A549 (cell line): ENCODE measurements around the gene PMPCB. TPM values are rescaled to one million over a fixed set of nuclear protein-coding genes. Genes with fewer than 3 reads are reported as not detected.

Experiments
- ATAC-seq, 2 experiments: fragments of 200-7000 bp in 1 of 2; fragments of >200 bp in 1 of 2; cut with Nextera tagmentation in 1 of 2; cut with Tn5 transposase in 1 of 2; 3 replicates each; pipeline versions ENCODE4 v1.8.0 to v1.9.1; 2018 to 2020; ENCODE audit warnings: mild to moderate bottlenecking in 1 of 2, moderate library complexity in 1 of 2
- CTCF ChIA-PET: fragments of 300-600 bp; sonication (Branson Sonifier 250); formaldehyde crosslinking; extraction: SDS; loops from one replicate; lab custom pipeline; 2021; ENCODE audit warnings: antibody characterized with exemption, inconsistent platforms; lab: Yijun Ruan, JAX
- POLR2A ChIA-PET: fragments of 350-600 bp; formaldehyde crosslinking; extraction: SDS; loops from one replicate; lab custom pipeline; 2021; ENCODE audit warnings: antibody characterized with exemption, inconsistent platforms; lab: Yijun Ruan, JAX
- DNase-seq, 2 experiments: peaks; one replicate each; pipeline versions ENCODE4 v3.0.0 to v3.0.0-alpha.2; 2011 to 2016; ENCODE audit warnings: low read depth in 1 of 2, low spot score in 1 of 2
- FAIRE-seq: peaks from 2 replicates; lab custom pipeline; 2011; peaks lifted over from hg19 to GRCh38; lab: Jason Lieb, UNC
- H3K27ac ChIP-seq, 2 experiments: fragments of >200 bp; sonication (Bioruptor Twin); formaldehyde crosslinking; 3 replicates each; pipeline ENCODE4 v1.5.1; 2016 to 2017
- H3K4me1 ChIP-seq: fragments of >200 bp; sonication (Bioruptor Twin); formaldehyde crosslinking; 3 replicates; pipeline ENCODE4 v1.6.1; 2016
- H3K4me2 ChIP-seq: fragments of >200 bp; sonication (Bioruptor Twin); formaldehyde crosslinking; 3 replicates; pipeline ENCODE4 v1.6.1; 2016
- H3K4me3 ChIP-seq: fragments of >200 bp; sonication (Bioruptor Twin); formaldehyde crosslinking; 3 replicates; pipeline ENCODE4 v1.5.1; 2016
- H3K9me3 ChIP-seq: fragments of >200 bp; sonication (Bioruptor Twin); formaldehyde crosslinking; 3 replicates; pipeline ENCODE4 v1.6.1; 2016
- BCL3 ChIP-seq: fragments of >200 bp; sonication (Bioruptor Twin); formaldehyde crosslinking; IDR thresholded peaks from 3 replicates; pipeline ENCODE4 v1.6.1; 2016
- CTCF ChIP-seq: fragments of >200 bp; sonication (Bioruptor Twin); formaldehyde crosslinking; IDR thresholded peaks from 3 replicates; pipeline ENCODE4 v1.5.1; 2016
- EHF ChIP-seq: fragments of 250-450 bp; sonication (Bioruptor Pico); IDR thresholded peaks from 2 replicates; pipeline ENCODE4 v1.5.0; 2020; ENCODE audit warnings: mild to moderate bottlenecking
- EHMT2 ChIP-seq: fragments of 200-600 bp; sonication (generic); IDR thresholded peaks from 2 replicates; pipeline ENCODE4 v1.6.1; 2016; ENCODE audit warnings: antibody characterized with exemption, low read depth, mild to moderate bottlenecking, moderate library complexity
- ELK1 ChIP-seq: fragments of 150-350 bp; IDR thresholded peaks from 2 replicates; pipeline ENCODE4 v1.6.1; 2014; ENCODE audit warnings: low read depth, mild to moderate bottlenecking, low read length
- FOSB ChIP-seq: fragments of 250-450 bp; sonication (Bioruptor Pico); IDR thresholded peaks from 2 replicates; pipeline ENCODE4 v1.5.0; 2020; ENCODE audit warnings: mild to moderate bottlenecking, moderate library complexity
- FOSL2 ChIP-seq, 2 experiments: fragments of 450-650 bp in 1 of 2; fragments of >200 bp in 1 of 2; sonication (Bioruptor Twin) in 1 of 2; formaldehyde crosslinking; IDR thresholded peaks; 2 replicates each; pipeline versions ENCODE4 v1.5.0 to v1.6.1; 2016 to 2020; ENCODE audit warnings: mild to moderate bottlenecking in 1 of 2, moderate library complexity in 1 of 2
- GATA3 ChIP-seq: IDR thresholded peaks from 2 replicates; pipeline ENCODE4 v1.6.1; 2012; ENCODE audit warnings: borderline replicate concordance
- HMGXB4 ChIP-seq: fragments of 250-450 bp; sonication (Bioruptor Pico); IDR thresholded peaks from 2 replicates; pipeline ENCODE4 v1.5.0; 2021; ENCODE audit warnings: mild to moderate bottlenecking, moderate library complexity, borderline replicate concordance
- HOXA7 ChIP-seq: fragments of 250-450 bp; sonication (Bioruptor Pico); IDR thresholded peaks from 2 replicates; pipeline ENCODE4 v1.5.0; 2020; ENCODE audit warnings: mild to moderate bottlenecking, moderate library complexity
- HOXB13 ChIP-seq: fragments of 250-450 bp; sonication (Bioruptor Pico); IDR thresholded peaks from 2 replicates; pipeline ENCODE4 v1.5.0; 2020; ENCODE audit warnings: low read depth, mild to moderate bottlenecking, moderate library complexity
- HOXB5 ChIP-seq: fragments of 250-450 bp; sonication (Bioruptor Pico); IDR thresholded peaks from 2 replicates; pipeline ENCODE4 v1.5.0; 2020; ENCODE audit warnings: mild to moderate bottlenecking, moderate library complexity
- JUNB ChIP-seq: fragments of >200 bp; sonication (Bioruptor Twin); formaldehyde crosslinking; IDR thresholded peaks from 2 replicates; pipeline ENCODE4 v1.6.1; 2016
- KDM5A ChIP-seq: fragments of 200-600 bp; sonication (generic); IDR thresholded peaks from 2 replicates; pipeline ENCODE4 v1.6.1; 2016; ENCODE audit warnings: antibody characterized with exemption, mild to moderate bottlenecking
- MYC ChIP-seq: IDR thresholded peaks from 2 replicates; pipeline ENCODE4 v1.6.1; 2012; ENCODE audit warnings: mild to moderate bottlenecking, inconsistent platforms, low read length, improper control_type of control experiment, borderline replicate concordance
- NFE2L2 ChIP-seq: fragments of 150-350 bp; conservative IDR thresholded peaks from 2 replicates; pipeline ENCODE4 v1.6.1; 2014; ENCODE audit warnings: low read length
- NPAS2 ChIP-seq: fragments of 250-450 bp; sonication (Bioruptor Pico); IDR thresholded peaks from 2 replicates; pipeline ENCODE4 v1.8.0; 2022; ENCODE audit warnings: mild to moderate bottlenecking, moderate library complexity, borderline replicate concordance
- NR3C1 ChIP-seq: fragments of >200 bp; sonication (Bioruptor Twin); formaldehyde crosslinking; IDR thresholded peaks from 3 replicates; pipeline ENCODE4 v1.6.1; 2017
- PHF8 ChIP-seq: fragments of 200-600 bp; sonication (generic); IDR thresholded peaks from 2 replicates; pipeline ENCODE4 v1.6.1; 2016; ENCODE audit warnings: low read depth, mild to moderate bottlenecking, antibody characterized with exemption, moderate library complexity, borderline replicate concordance
- POLR2A ChIP-seq: IDR thresholded peaks from 2 replicates; pipeline ENCODE4 v1.6.1; 2012; ENCODE audit warnings: mild to moderate bottlenecking, low read length
- RARB ChIP-seq: fragments of 250-450 bp; sonication (Bioruptor Pico); IDR thresholded peaks from 2 replicates; pipeline ENCODE4 v1.8.0; 2021; ENCODE audit warnings: mild to moderate bottlenecking, moderate library complexity
- SREBF2 ChIP-seq: fragments of 450-650 bp; IDR thresholded peaks from 2 replicates; pipeline ENCODE4 v1.6.1; 2014; ENCODE audit warnings: mild to moderate bottlenecking, moderate library complexity
- TFCP2L1 ChIP-seq: fragments of 250-450 bp; sonication (Bioruptor Pico); IDR thresholded peaks from 2 replicates; pipeline ENCODE4 v1.5.0; 2021; ENCODE audit warnings: mild to moderate bottlenecking
- USF2 ChIP-seq: fragments of 450-650 bp; IDR thresholded peaks from 2 replicates; pipeline ENCODE4 v1.6.1; 2014; ENCODE audit warnings: antibody characterized with exemption
- WGBS: methylation state at CpG from one replicate; pipeline ENCODE4 v1.1.6; 2017; ENCODE audit errors: missing lambda C conversion rate; 5-methylcytosine and 5-hydroxymethylcytosine counted together
- polyA plus RNA-seq, 4 experiments: library from polyadenylated mRNA; depleted of rRNA in 3 of 4; stranded (reverse); fragments of >200 nt; fragmentation: RNase III in 1 of 4; extraction: RNeasy Plus Mini Kit Qiagen cat#74134 plus additional on column Dnase treatment in 1 of 4; gene quantifications; 2 replicates in 3 of 4; 3 replicates in 1 of 4; pipeline ENCODE4 v1.2.3, GENCODE V29; 2011 to 2017

The PMPCB gene
- polyA plus RNA-seq, 2 of the 4 experiments (the other 2 are of a cell fraction) = 75.8 to 99.3 TPM

GRCh38 chr7:103336761-103337160 is 39.5 kb downstream of the PMPCB start:
- Histone ChIP-seq H3K9me3 (no peaks in the 10 kb centered on the region), H3K4me1 (no peaks in the 10 kb centered on the region), H3K4me3 (no peak overlapping the region), H3K4me2 (no peak overlapping the region), H3K27ac (no peak overlapping the region)
- FAIRE-seq (no peak), DNase-seq (no peak), ATAC-seq (no peak)
- POLR2A ChIA-PET = no interaction called here
- CTCF ChIA-PET = no interaction called here
- 92% methylated on average over 2 of the region's 2 CpGs for WGBS
- no peak for TF ChIP-seq ELK1
- no peak for TF ChIP-seq POLR2A
- TF ChIP-seq HMGXB4 (CRISPR knock-in tag) = no peak
- TF ChIP-seq SREBF2 = no peak
- no peak for TF ChIP-seq HOXA7 (CRISPR knock-in tag)
- no peak for TF ChIP-seq JUNB
- no peak for TF ChIP-seq KDM5A
- TF ChIP-seq USF2 = no peak
- no peak for TF ChIP-seq HOXB13 (CRISPR knock-in tag)
- TF ChIP-seq CTCF = no peak
- no peak for TF ChIP-seq GATA3
- no peak for TF ChIP-seq NFE2L2
- TF ChIP-seq MYC = no peak
- TF ChIP-seq EHMT2 = no peak

- H3K4me3 ChIP-seq = no peak overlapping the region
- POLR2A ChIA-PET = interaction anchor here (1.9 kb wide), 1 partner anchor 9 kb away, joined by 5 read pairs; the partner anchor contains the start of gene PSMC2
- peaks cover 12% of the 10 kb centered on the region; the same call in 2 of the 3 replicates for H3K4me1 ChIP-seq
- 97% methylated on average over 2 of the region's 2 CpGs for WGBS
- H3K27ac ChIP-seq = no peak overlapping the region
- no peak for FAIRE-seq
- no peak for ATAC-seq
- CTCF ChIA-PET = interaction anchor here (1.6 kb wide), 1 partner anchor 9 kb away, joined by 4 read pairs; no protein-coding TSS in a partner anchor
- no peaks in the 10 kb centered on the region for H3K9me3 ChIP-seq
- no peak for DNase-seq
- TF ChIP-seq HOXB5 (CRISPR knock-in tag) = no peak
- TF ChIP-seq NPAS2 (CRISPR knock-in tag) = no peak
- no peak for TF ChIP-seq NR3C1
- TF ChIP-seq RARB (CRISPR knock-in tag) = no peak
- TF ChIP-seq FOSL2 (IDR thresholded peaks at IDR 0.05) = no peak
- no peak for TF ChIP-seq FOSL2 (CRISPR knock-in tag; IDR thresholded peaks at IDR 0.05)
- no peak for TF ChIP-seq FOSB (CRISPR knock-in tag)
- TF ChIP-seq BCL3 = no peak
- no peak for TF ChIP-seq PHF8
- TF ChIP-seq EHF = no peak
- no peak for TF ChIP-seq TFCP2L1 (CRISPR knock-in tag)
- TF ChIP-seq HOXA7 (CRISPR knock-in tag) = no peak
- TF ChIP-seq, all 56 proteins: peak for 0
- H3K4me2 ChIP-seq = no peak overlapping the region
These were observed 41.6 kb downstream of the PMPCB start for GRCh38 chr7:103338864-103339263.
